HL-60 (cell line): ENCODE results near the gene ZNF586.

Source experiments
- DNase-seq, 2 experiments: peaks; one replicate each; pipeline ENCODE4 v3.0.0-alpha.2; 2010 to 2020; ENCODE audit warnings: low read depth in 1 of 2, low spot score in 1 of 2
- H3K27ac ChIP-seq: fragments of 250-450 bp; sonication (Bioruptor Pico); replicated peaks from 2 replicates; pipeline ENCODE4 v1.5.1; 2020; ENCODE audit warnings: mild to moderate bottlenecking, moderate library complexity
- H3K27me3 ChIP-seq: fragments of 250-450 bp; sonication (Bioruptor Pico); 2 replicates; pipeline ENCODE4 v1.5.1; 2021; ENCODE audit warnings: mild to moderate bottlenecking, moderate library complexity; ENCODE audit not compliant: insufficient read depth, poor library complexity, severe bottlenecking
- H3K4me3 ChIP-seq: replicated peaks from 2 replicates; pipeline ENCODE4 v1.5.1; 2011; ENCODE audit warnings: mild to moderate bottlenecking, control low read depth, low read length; ENCODE audit not compliant: insufficient read depth
- GABPA ChIP-seq: IDR thresholded peaks from 2 replicates; pipeline ENCODE4 v1.6.1; 2012; ENCODE audit warnings: low read depth
- POLR2AphosphoS5 ChIP-seq: IDR thresholded peaks from 2 replicates; pipeline ENCODE4 v1.6.1; 2012; ENCODE audit warnings: low read depth
- SPI1 ChIP-seq: IDR thresholded peaks from 2 replicates; pipeline ENCODE4 v1.6.1; 2012; ENCODE audit warnings: low read depth, mild to moderate bottlenecking, borderline replicate concordance
- TF ChIP-seq, protein P1 (sequence below): IDR thresholded peaks from one replicate; pipeline ENCODE4 v1.5.1; 2011; ENCODE audit warnings: low read length, control low read depth, inconsistent platforms; ENCODE audit not compliant: insufficient read depth
- TF ChIP-seq, protein P2 (sequence below): IDR thresholded peaks from 2 replicates; pipeline ENCODE4 v1.6.1; 2012; ENCODE audit warnings: low read depth; ENCODE audit not compliant: insufficient replicate concordance

Gene ZNF586

DNA sequence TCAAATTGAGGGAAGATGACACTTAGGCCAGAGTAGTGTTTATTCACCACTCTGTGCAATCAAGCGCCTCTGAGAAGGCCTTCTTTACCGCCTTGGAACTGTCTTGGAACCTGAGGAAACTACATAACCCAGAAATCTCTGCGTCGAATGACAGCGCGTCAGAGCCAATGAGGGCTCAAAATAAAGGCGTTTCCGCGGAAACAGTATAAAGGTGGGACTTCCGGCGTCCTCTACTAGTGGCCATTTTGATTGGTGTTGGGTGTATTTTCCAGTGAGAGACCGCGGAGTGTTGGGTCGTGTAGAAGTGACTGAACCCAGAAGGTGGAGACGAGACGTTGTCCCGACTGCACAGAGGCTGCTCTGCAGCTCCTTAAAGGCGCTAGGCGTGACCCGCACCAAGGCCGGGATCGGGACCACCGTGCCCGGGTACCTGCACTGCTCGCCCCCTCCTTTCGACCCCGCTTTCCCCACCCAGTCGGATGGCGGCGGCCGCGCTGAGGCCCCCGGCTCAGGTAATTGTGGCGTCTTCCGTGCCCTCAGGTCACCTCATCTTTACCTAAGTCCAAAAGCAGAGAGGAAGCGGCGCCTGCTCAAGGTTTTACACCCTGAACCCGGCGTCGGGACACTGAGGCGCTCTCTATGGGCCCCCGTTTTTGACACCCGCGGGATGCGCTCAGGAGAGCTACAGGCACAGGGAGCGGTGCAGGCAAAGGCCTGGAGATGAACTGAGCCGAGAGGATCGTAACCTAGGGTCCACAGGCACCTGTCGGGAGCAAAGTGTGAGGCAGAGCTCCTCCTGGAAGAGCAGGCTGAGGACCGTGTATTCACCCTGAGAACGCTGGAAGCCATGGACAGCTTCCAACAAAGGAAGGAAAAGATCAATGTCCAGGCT, 22.6 kb upstream of the ZNF586 start, which contains the start of gene ZNF776:
ZNF776 (plus strand) TSS at position 236 of the 892 bp plus-strand sequence; CDS start at position 480, 244 bp downstream.
- Histone ChIP-seq H3K27ac (peak within 1 kb of the TSS; percentile 74), H3K4me3 (peak within 1 kb of the TSS; percentile 75), H3K27me3 (no peaks in the 10 kb centered on the region)
- peak; percentile 87 to 92 for DNase-seq
- TF ChIP-seq POLR2AphosphoS5 (peak; percentile 69; the same call in 1 of the 2 replicates), GABPA (peak; percentile 95), SPI1 (no peak)

DNA sequence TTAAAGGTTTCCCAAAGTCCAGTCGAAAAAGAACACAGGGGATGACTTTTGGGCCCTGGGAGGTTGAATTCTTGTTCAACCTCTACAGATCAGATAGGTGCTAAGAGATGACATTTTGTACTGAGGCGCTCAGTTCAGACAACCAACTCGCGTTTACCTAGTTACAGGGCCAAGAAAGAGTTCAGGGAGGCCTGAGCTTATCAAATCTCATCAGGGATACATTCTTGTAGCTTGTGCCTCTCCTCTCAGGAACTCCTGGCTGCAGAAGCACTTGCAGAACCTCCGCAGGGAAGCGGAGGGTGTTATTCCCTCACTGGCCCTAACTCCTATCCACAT, 22.0 kb upstream of the ZNF586 start:
- Histone ChIP-seq H3K27me3 (no peaks in the 10 kb centered on the region), H3K4me3 (peak overlapping the region; percentile 75), H3K27ac (peak overlapping the region; percentile 74)
- TF ChIP-seq, protein P1, sequence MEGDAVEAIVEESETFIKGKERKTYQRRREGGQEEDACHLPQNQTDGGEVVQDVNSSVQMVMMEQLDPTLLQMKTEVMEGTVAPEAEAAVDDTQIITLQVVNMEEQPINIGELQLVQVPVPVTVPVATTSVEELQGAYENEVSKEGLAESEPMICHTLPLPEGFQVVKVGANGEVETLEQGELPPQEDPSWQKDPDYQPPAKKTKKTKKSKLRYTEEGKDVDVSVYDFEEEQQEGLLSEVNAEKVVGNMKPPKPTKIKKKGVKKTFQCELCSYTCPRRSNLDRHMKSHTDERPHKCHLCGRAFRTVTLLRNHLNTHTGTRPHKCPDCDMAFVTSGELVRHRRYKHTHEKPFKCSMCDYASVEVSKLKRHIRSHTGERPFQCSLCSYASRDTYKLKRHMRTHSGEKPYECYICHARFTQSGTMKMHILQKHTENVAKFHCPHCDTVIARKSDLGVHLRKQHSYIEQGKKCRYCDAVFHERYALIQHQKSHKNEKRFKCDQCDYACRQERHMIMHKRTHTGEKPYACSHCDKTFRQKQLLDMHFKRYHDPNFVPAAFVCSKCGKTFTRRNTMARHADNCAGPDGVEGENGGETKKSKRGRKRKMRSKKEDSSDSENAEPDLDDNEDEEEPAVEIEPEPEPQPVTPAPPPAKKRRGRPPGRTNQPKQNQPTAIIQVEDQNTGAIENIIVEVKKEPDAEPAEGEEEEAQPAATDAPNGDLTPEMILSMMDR = no peak
- TF ChIP-seq POLR2AphosphoS5 (no peak), GABPA (no peak), SPI1 (no peak)
- TF ChIP-seq, protein P2, sequence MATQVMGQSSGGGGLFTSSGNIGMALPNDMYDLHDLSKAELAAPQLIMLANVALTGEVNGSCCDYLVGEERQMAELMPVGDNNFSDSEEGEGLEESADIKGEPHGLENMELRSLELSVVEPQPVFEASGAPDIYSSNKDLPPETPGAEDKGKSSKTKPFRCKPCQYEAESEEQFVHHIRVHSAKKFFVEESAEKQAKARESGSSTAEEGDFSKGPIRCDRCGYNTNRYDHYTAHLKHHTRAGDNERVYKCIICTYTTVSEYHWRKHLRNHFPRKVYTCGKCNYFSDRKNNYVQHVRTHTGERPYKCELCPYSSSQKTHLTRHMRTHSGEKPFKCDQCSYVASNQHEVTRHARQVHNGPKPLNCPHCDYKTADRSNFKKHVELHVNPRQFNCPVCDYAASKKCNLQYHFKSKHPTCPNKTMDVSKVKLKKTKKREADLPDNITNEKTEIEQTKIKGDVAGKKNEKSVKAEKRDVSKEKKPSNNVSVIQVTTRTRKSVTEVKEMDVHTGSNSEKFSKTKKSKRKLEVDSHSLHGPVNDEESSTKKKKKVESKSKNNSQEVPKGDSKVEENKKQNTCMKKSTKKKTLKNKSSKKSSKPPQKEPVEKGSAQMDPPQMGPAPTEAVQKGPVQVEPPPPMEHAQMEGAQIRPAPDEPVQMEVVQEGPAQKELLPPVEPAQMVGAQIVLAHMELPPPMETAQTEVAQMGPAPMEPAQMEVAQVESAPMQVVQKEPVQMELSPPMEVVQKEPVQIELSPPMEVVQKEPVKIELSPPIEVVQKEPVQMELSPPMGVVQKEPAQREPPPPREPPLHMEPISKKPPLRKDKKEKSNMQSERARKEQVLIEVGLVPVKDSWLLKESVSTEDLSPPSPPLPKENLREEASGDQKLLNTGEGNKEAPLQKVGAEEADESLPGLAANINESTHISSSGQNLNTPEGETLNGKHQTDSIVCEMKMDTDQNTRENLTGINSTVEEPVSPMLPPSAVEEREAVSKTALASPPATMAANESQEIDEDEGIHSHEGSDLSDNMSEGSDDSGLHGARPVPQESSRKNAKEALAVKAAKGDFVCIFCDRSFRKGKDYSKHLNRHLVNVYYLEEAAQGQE = no peak
- DNase-seq = no peak

DNA sequence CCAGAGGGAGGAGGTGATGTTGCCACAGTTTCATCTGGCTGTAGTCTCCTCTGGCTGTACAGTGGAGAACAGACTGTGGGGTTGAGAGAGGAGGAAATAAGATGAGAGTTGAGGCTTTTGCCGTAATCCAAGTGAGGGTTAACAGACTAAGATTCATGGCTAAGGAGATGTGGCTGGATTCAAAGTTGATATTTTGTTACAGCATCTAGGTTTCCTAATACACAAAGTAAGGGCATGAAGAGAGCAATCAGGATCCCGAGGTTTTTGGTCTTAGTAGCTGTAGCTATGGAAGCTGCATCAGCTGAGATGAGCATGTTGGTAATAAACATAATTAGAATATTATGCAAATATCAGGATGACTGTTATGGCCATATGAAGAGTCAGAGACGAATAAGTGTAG, 21.4 kb upstream of the ZNF586 start:
- no peak for DNase-seq
- no peak overlapping the region for H3K27ac ChIP-seq
- no peaks in the 10 kb centered on the region for H3K27me3 ChIP-seq
- no peak for TF ChIP-seq SPI1
- TF ChIP-seq, protein P2 = no peak
- no peak for TF ChIP-seq GABPA
- no peak for TF ChIP-seq POLR2AphosphoS5
- TF ChIP-seq, protein P1 = no peak
- H3K4me3 ChIP-seq = no peak overlapping the region; the same call in 1 of the 2 replicates

DNA sequence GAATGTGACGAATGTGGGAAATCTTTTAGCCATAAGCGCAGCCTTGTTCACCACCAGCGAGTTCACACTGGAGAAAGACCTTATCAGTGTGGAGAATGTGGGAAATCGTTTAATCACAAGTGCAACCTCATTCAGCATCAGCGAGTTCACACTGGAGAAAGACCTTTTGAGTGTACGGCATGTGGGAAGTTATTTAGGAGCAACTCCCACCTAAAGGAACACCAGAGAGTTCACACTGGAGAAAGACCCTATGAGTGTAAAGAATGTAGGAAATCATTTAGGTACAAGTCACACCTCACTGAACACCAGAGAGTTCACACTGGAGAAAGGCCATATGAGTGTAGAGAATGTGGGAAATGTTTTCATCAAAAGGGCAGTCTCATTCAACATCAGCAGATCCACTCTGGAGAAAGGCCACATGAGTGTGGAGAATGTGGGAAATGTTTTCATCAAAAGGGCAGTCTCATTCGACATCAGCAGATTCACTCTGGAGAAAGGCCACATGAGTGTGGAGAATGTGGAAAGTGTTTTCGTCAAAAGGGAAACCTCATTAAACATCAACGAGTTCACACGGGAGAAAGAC, 15.3 kb upstream of the ZNF586 start:
- H3K27ac ChIP-seq = no peak overlapping the region
- no peak overlapping the region for H3K4me3 ChIP-seq
- H3K27me3 ChIP-seq = no peaks in the 10 kb centered on the region
- DNase-seq = no peak
- no peak for TF ChIP-seq POLR2AphosphoS5
